GM13977 (cell line): ENCODE data around the gene CLTC.

Experiments used
- DNase-seq: peaks from one replicate; pipeline ENCODE4 v3.0.0; 2012; ENCODE audit warnings: low spot score
- in situ Hi-C: fragments of 300-500 bp; cut with MboI; formaldehyde crosslinking; loops from one replicate; pipeline ENCODE4 v1.12.0; 2022; ENCODE audit warnings: low sequenced_read_pairs, low pct_unique_long_range_greater_than_20kb, mixed read lengths, inconsistent platforms; ENCODE audit not compliant: unreplicated experiment
- TF ChIP-seq, protein P1 (sequence below): IDR thresholded peaks from 2 replicates; pipeline ENCODE4 v1.5.1; 2012; ENCODE audit warnings: mild to moderate bottlenecking, control low read depth; ENCODE audit not compliant: insufficient read depth; ENCODE audit errors: extremely low read depth, missing control alignments

CLTC gene

DNA sequence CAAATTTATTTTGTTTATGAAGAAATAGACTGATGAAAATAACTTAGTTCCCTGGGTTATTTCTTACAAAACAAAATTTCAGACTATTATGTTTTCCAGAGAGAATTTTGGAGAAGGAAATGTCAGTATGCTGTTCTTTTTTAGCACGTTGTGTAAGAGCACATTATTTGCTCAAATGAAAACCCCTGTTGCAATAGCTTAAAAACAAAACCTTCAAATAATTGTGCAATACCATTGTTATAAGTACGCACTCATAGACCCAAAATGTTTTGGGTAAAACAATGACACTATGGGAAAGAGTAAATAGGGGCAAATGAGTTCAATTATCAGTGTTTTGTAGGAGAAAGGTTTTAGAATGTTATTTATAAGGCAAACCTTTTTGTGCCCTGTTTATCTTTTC, 106.0 kb downstream of the CLTC start:
- DNase-seq = no peak
- TF ChIP-seq, protein P1, sequence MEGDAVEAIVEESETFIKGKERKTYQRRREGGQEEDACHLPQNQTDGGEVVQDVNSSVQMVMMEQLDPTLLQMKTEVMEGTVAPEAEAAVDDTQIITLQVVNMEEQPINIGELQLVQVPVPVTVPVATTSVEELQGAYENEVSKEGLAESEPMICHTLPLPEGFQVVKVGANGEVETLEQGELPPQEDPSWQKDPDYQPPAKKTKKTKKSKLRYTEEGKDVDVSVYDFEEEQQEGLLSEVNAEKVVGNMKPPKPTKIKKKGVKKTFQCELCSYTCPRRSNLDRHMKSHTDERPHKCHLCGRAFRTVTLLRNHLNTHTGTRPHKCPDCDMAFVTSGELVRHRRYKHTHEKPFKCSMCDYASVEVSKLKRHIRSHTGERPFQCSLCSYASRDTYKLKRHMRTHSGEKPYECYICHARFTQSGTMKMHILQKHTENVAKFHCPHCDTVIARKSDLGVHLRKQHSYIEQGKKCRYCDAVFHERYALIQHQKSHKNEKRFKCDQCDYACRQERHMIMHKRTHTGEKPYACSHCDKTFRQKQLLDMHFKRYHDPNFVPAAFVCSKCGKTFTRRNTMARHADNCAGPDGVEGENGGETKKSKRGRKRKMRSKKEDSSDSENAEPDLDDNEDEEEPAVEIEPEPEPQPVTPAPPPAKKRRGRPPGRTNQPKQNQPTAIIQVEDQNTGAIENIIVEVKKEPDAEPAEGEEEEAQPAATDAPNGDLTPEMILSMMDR = no peak
- in situ Hi-C loops = loop anchor here (25.0 kb wide), 1 partner anchor 337 kb away; no protein-coding TSS in a partner anchor

DNA sequence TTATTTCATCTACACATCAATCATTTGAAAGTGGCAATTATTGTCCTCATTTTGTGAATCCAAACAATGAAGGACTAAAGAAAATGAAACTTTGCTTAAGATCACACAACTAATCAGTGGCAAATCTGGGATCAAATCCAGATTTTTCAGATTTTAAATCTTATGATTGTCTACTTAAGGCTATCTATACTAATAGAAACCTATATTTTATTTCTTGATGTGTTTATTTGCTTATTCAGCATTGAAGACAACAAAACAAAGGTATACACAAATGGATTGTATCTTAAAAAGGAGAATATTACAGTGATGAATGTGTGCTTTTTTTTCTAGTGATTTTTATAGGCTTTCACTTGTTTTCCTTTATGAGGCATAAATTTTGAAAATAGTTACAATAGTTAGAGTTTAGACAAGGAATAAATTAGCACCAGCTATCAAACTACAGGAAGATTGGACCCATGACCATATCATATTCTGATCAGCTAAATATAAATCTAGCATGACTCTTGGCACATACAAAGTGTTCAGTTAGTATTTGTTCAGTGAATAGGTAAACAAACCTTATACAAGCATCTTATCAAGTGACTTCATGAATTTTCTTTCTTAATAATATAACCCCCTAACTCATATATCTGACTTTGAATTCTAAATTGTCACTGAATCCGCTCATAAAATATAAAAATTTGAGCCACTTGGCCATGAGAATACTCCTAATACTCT, 108.3 kb downstream of the CLTC start:
- in situ Hi-C loops = loop anchor here (25.0 kb wide), 1 partner anchor 334 kb away; no protein-coding TSS in a partner anchor
- TF ChIP-seq, protein P1 = no peak
- no peak for DNase-seq

GRCh38 chr17:59730268-59730834, 110.7 kb downstream of the CLTC start:
- TF ChIP-seq, protein P1 = no peak
- in situ Hi-C loops = loop anchor here (25.0 kb wide), 1 partner anchor 332 kb away; no protein-coding TSS in a partner anchor
- no peak for DNase-seq

DNA sequence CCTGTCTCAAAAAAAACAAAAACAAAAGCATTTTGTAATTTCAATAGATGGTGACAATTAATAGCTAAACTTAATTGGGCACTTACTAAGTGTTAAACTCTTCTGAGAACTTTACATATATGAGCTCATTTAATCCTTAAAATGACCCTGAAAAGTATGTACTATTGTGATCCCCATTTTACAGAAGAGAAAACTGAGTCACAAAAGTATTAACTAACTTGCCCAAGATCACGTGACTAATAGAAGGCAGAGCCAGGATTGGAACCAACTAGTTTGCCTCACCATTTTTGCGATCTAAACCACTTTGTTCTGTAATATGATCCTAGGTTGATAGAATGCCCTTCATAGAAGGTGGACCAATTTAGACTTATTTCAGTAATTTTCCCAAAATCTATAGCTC, 114.0 kb downstream of the CLTC start:
- in situ Hi-C loops = loop anchor here (25.0 kb wide), 1 partner anchor 329 kb away; no protein-coding TSS in a partner anchor
- DNase-seq = no peak
- TF ChIP-seq, protein P1 = no peak

DNA sequence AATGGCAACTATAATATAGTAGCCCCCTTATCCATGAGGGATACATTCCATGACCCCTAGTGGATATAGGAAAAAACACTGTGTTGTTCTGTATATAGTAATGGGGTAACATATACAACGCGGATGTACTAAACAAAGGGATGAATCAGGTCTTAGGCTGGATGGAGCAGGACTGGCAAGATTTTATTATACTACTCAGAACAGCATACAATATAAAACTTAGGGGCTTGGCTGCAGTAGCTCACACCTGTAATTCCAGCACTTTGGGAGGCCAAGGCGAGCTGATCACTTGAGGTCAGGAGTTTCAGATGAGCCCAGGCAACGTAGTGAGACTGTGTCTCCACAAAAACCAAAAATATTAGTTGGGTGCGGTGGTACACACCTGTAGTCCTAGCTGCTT, 114.5 kb downstream of the CLTC start:
- TF ChIP-seq, protein P1 = no peak
- no peak for DNase-seq
- in situ Hi-C loops = loop anchor here (25.0 kb wide), 1 partner anchor 328 kb away; no protein-coding TSS in a partner anchor

- in situ Hi-C loops = loop anchor here (25.0 kb wide), 1 partner anchor 325 kb away; no protein-coding TSS in a partner anchor
- no peak for DNase-seq
Measured at GRCh38 chr17:59737324-59737723, 117.6 kb downstream of the CLTC start.

More at GRCh38 chr17:59737324-59737723, 117.6 kb downstream of the CLTC start:
- TF ChIP-seq, protein P1 = no peak
